ENCODE results near the gene CCL18. TPM values are rescaled to one million over a fixed set of nuclear protein-coding genes. Genes with fewer than 3 reads are reported as not detected.
"Not testable (repeated sequence)": the region's sequence is repeated elsewhere in the genome, so short reads cannot be mapped to it uniquely, and the experiment has no call there.

Gene CCL18
- total and polyA plus RNA-seq, 9 of the 15 experiments (the other 6 are each of a cell fraction or from before 2014, with no cell fraction given) = not detected

- FAIRE-seq; H3K4me1 ChIP-seq (replicated peaks in 1 of 2; ENCODE audit: control insufficient read depth in 2 of 2, insufficient read depth in 2 of 2, low read length in 2 of 2); H3K4me3 ChIP-seq; in situ Hi-C loops (cut with MboI); H3K27me3 ChIP-seq (ENCODE audit: control insufficient read depth in 2 of 2, insufficient read depth in 2 of 2, low read length in 2 of 2); H2AFZ ChIP-seq (ENCODE audit: low read depth, low read length); H3K27ac ChIP-seq (ENCODE audit: extremely low read depth, low read depth, low read length); DNase-seq (ENCODE audit: extremely low read depth in 1 of 4, low spot score in 3 of 4); H3K79me2 ChIP-seq (ENCODE audit: control insufficient read depth, insufficient read depth, low read length); H3K9me3 ChIP-seq (replicated peaks; ENCODE audit: control insufficient read depth, insufficient read depth, low read depth, low read length); BruUV-seq (replicated peaks); ATAC-seq; intact Hi-C loops (cut with micrococcal nuclease); CTCF ChIA-PET (ENCODE audit: low intra/inter-chr PET ratio); H3K9ac ChIP-seq (ENCODE audit: insufficient read depth in 1 of 2, low read depth in 2 of 2, low read length in 2 of 2); H3K9me1 ChIP-seq (ENCODE audit: control insufficient read depth, insufficient read depth, low read length); H3K36me3 ChIP-seq (ENCODE audit: control insufficient read depth, insufficient read depth, low read length); H3K4me2 ChIP-seq (ENCODE audit: insufficient read depth, low read length); H4K20me1 ChIP-seq (replicated peaks; ENCODE audit: control insufficient read depth, insufficient read depth, low read length): not testable (repeated sequence)
- POLR2A ChIA-PET = interaction anchor here (0.8 kb wide), 1 partner anchor 812 kb away, joined by 3 read pairs; no protein-coding TSS in a partner anchor
- WGBS (ENCODE audit: insufficient coverage, low coverage, missing lambda C conversion rate) = 0% methylated on average over 1 of the region's 1 CpG
- peak; percentile 70; the same call in 1 of the 2 replicates for TF ChIP-seq MEF2D (tag; conservative IDR thresholded peaks at IDR 0.05; ENCODE audit: low read depth)
Measured at GRCh38 chr17:36099004-36099403, 34.9 kb downstream of the CCL18 start.

- FAIRE-seq; BruUV-seq (replicated peaks); in situ Hi-C loops (cut with MboI); H4K20me1 ChIP-seq (replicated peaks; ENCODE audit: control insufficient read depth, insufficient read depth, low read length); H3K4me1 ChIP-seq (replicated peaks in 1 of 2; ENCODE audit: control insufficient read depth in 2 of 2, insufficient read depth in 2 of 2, low read length in 2 of 2); ATAC-seq; CTCF ChIA-PET (ENCODE audit: low intra/inter-chr PET ratio); H3K36me3 ChIP-seq (ENCODE audit: control insufficient read depth, insufficient read depth, low read length); H3K9me1 ChIP-seq (ENCODE audit: control insufficient read depth, insufficient read depth, low read length); H3K27ac ChIP-seq (ENCODE audit: extremely low read depth, low read depth, low read length); intact Hi-C loops (cut with micrococcal nuclease); H3K9me3 ChIP-seq (replicated peaks; ENCODE audit: control insufficient read depth, insufficient read depth, low read depth, low read length); H3K27me3 ChIP-seq (ENCODE audit: control insufficient read depth in 2 of 2, insufficient read depth in 2 of 2, low read length in 2 of 2); DNase-seq (ENCODE audit: extremely low read depth in 1 of 4, low spot score in 3 of 4); H3K79me2 ChIP-seq (ENCODE audit: control insufficient read depth, insufficient read depth, low read length); H3K9ac ChIP-seq (ENCODE audit: insufficient read depth in 1 of 2, low read depth in 2 of 2, low read length in 2 of 2); H2AFZ ChIP-seq (ENCODE audit: low read depth, low read length); POLR2A ChIA-PET; H3K4me2 ChIP-seq (ENCODE audit: insufficient read depth, low read length); H3K4me3 ChIP-seq; TF ChIP-seq ATF3 (CRISPR knock-in tag; conservative IDR thresholded peaks at IDR 0.05); ATF1 (CRISPR knock-in tag; IDR thresholded peaks at IDR 0.05): not testable (repeated sequence)
- WGBS (ENCODE audit: insufficient coverage, low coverage, missing lambda C conversion rate) = 0% methylated on average over 4 of the region's 6 CpGs
- peak; percentile 78 for TF ChIP-seq JUNB (CRISPR knock-in tag; conservative IDR thresholded peaks at IDR 0.05)
- TF ChIP-seq ATF3 (IDR thresholded peaks at IDR 0.05) = peak; percentile 90
- TF ChIP-seq ATF1 (tag; IDR thresholded peaks at IDR 0.05) = peak; percentile 61
- TF ChIP-seq SPI1 (IDR thresholded peaks at IDR 0.05; ENCODE audit: borderline replicate concordance, low read depth, low read length) = peak; percentile 52; the same call in 1 of the 2 replicates
- peak; percentile 36; the same call in 1 of the 2 replicates for TF ChIP-seq JUND (IDR thresholded peaks at IDR 0.05; ENCODE audit: borderline replicate concordance, low read depth, low read length)
- peak; percentile 39; the same call in 1 of the 3 replicates for TF ChIP-seq JUND (tag; IDR thresholded peaks at IDR 0.05; ENCODE audit: borderline replicate concordance, low read depth, low read length)
- peak; percentile 95 for TF ChIP-seq ATF7 (IDR thresholded peaks at IDR 0.05)
Measured at GRCh38 chr17:36103401-36103975, 39.4 kb downstream of the CCL18 start, which contains the start of gene CCL4. Gene CCL4 (plus strand): TSS chr17:36103827. CDS start chr17:36103906, 79 bp downstream.
